GM12892 (cell line): ENCODE results near the gene PHLPP1.

Source experiments
- POLR2A ChIP-seq: IDR thresholded peaks from 2 replicates; pipeline ENCODE4 v1.6.1; 2011; ENCODE audit warnings: low read depth, low read length, control low read depth
- POLR2AphosphoS5 ChIP-seq: IDR thresholded peaks from 2 replicates; pipeline ENCODE4 v1.6.1; 2011; ENCODE audit warnings: low read depth, low read length, control low read depth

GRCh38 chr18:62755454-62755853 lies 40.1 kb downstream of the PHLPP1 start:
- TF ChIP-seq POLR2AphosphoS5 (no peak), POLR2A (no peak)
